ENCODE results near the gene MAGI2. TPM values are rescaled to one million over a fixed set of nuclear protein-coding genes. Genes with fewer than 3 reads are reported as not detected.

The MAGI2 gene
- total RNA-seq, 1 donor from 2014 or later = 2.5 TPM

DNA sequence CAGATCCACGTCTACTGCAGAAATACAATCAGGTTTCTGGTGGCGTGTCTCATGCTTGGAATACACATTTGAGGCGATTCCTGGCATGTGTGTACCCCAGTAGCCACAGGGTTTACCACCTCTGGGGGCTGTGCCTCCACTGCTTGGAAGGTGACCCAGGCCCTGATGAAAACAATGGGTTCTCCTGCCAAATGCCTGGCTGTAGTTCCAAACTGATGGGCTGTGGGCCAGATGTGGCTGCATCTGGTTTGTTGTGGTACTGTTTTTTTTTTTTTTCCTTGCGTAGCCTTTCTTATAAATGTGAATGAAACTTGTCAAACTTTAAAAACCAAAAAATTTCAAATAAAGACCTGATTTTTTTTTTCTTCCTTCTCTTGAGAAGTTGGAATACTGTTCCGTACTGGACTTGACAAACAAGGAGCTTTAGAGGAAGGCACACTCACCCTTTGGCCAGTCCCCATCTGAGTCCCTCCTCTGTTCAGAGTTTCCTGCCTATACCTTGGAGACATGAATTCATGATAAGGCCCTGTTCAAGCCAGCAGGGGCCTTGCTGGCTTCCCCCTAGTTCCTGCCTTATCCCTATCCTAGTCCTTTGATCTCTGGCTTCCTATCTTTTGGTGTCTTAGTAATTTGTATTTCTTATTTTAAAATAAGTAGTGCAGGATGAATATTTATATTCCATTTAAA, 1437.8 kb downstream of the MAGI2 start:
- H3K4me3 ChIP-seq (ENCODE audit: low read depth, low read length) = no peak overlapping the region
- DNase-seq (ENCODE audit: low read depth) = no peak
- no peaks in the 10 kb centered on the region for H3K27me3 ChIP-seq (ENCODE audit: control insufficient read depth, insufficient read depth, low read length)
- H3K36me3 ChIP-seq (ENCODE audit: control insufficient read depth, insufficient read depth, low read length) = no peaks in the 10 kb centered on the region
- no peak for TF ChIP-seq CTCF (IDR thresholded peaks at IDR 0.05; ENCODE audit: insufficient read depth, low read length, poor library complexity, severe bottlenecking)

- H3K27me3 ChIP-seq (ENCODE audit: control insufficient read depth, insufficient read depth, low read length) = no peaks in the 10 kb centered on the region
- no peak overlapping the region for H3K4me3 ChIP-seq (ENCODE audit: low read depth, low read length)
- DNase-seq (ENCODE audit: low read depth) = no peak
- TF ChIP-seq CTCF (IDR thresholded peaks at IDR 0.05; ENCODE audit: insufficient read depth, low read length, poor library complexity, severe bottlenecking) = no peak
- H3K36me3 ChIP-seq (ENCODE audit: control insufficient read depth, insufficient read depth, low read length) = no peaks in the 10 kb centered on the region
Measured at GRCh38 chr7:78014401-78014800, 1439.1 kb downstream of the MAGI2 start.

DNA sequence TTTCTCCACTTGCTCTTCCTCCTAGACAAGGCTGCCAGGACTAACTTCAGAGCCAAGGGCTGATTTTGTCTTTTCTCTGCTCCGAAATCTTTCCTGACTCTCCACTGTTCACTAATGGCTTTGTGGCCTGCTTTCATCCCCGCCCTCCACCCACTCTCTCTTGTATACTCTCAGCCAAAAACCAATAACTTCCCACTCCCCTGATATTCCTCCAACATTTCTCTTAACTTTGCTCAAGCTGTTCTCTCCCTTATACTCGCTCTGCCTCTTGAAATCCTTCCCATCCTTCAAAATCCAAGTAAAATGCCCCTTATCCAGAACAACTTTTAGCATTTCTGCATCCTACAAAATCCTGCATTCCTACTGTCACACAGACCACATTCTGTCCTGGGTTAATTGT, 1440.1 kb downstream of the MAGI2 start:
- no peak for TF ChIP-seq CTCF (IDR thresholded peaks at IDR 0.05; ENCODE audit: insufficient read depth, low read length, poor library complexity, severe bottlenecking)
- Histone ChIP-seq H3K36me3 (ENCODE audit: control insufficient read depth, insufficient read depth, low read length) (no peaks in the 10 kb centered on the region), H3K27me3 (ENCODE audit: control insufficient read depth, insufficient read depth, low read length) (no peaks in the 10 kb centered on the region), H3K4me3 (ENCODE audit: low read depth, low read length) (no peak overlapping the region)
- no peak for DNase-seq (ENCODE audit: low read depth)

DNA sequence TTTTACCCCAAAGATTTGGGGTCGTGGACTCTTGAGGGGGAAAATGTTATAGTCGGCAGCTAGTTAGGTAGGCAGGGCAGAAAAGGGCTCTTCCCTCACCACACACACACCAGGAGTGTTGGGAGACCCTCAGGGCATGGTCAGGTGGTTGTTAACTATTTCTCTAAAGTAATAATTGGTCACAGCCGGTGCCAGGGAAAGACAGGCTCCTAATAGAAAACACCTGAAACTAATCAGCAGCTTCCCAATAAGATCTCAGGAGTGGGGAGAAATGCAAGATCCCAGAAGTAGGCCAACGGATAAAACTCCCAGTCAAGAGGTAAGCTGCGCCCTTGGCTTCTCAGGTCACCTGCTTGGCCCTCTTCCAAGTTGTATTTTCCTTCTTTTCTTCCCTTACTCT, 1441.8 kb downstream of the MAGI2 start:
- H3K27me3 ChIP-seq (ENCODE audit: control insufficient read depth, insufficient read depth, low read length) = no peaks in the 10 kb centered on the region
- H3K4me3 ChIP-seq (ENCODE audit: low read depth, low read length) = no peak overlapping the region
- TF ChIP-seq CTCF (IDR thresholded peaks at IDR 0.05; ENCODE audit: insufficient read depth, low read length, poor library complexity, severe bottlenecking) = no peak
- no peaks in the 10 kb centered on the region for H3K36me3 ChIP-seq (ENCODE audit: control insufficient read depth, insufficient read depth, low read length)
- DNase-seq (ENCODE audit: low read depth) = no peak

DNA sequence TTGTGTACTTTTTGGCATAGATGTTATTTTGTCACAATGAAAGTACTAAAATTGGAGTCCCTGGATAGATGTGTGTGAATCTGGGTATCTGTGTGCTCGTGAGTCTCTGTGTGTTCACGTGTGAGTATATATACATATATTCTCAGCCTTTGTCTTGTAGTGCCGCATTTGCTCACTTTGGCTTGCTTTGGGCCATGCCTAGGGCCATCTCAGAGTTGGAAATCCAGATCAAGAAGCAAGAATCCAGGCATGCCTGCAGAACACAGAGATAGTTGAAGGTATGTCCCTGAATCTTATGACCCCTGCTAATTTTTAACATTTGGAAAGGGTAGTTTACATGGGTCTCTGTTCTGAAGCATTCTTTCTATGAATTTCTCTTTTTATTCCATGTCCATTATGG, 1446.2 kb downstream of the MAGI2 start:
- DNase-seq (ENCODE audit: low read depth) = no peak
- no peaks in the 10 kb centered on the region for H3K36me3 ChIP-seq (ENCODE audit: control insufficient read depth, insufficient read depth, low read length)
- TF ChIP-seq CTCF (IDR thresholded peaks at IDR 0.05; ENCODE audit: insufficient read depth, low read length, poor library complexity, severe bottlenecking) = no peak
- no peaks in the 10 kb centered on the region for H3K27me3 ChIP-seq (ENCODE audit: control insufficient read depth, insufficient read depth, low read length)
- no peak overlapping the region for H3K4me3 ChIP-seq (ENCODE audit: low read depth, low read length)

Data from kidney epithelial cell (primary cell).